Measurements from ENCODE around the gene SLC7A5. TPM values are rescaled to one million over a fixed set of nuclear protein-coding genes. Genes with fewer than 3 reads are reported as not detected.
"Not testable (repeated sequence)": the region's sequence is repeated elsewhere in the genome, so short reads cannot be mapped to it uniquely, and the experiment has no call there.

SLC7A5 gene
- polyA plus RNA-seq, 1 experiment, result 60.2 TPM

- POLR2A ChIA-PET; H3K27me3 ChIP-seq (ENCODE audit: control insufficient read depth, insufficient read depth, low read length); H3K4me3 ChIP-seq (ENCODE audit: low read depth, low read length); H3K36me3 ChIP-seq (ENCODE audit: control insufficient read depth, insufficient read depth, low read length); DNase-seq (ENCODE audit: low read depth): not testable (repeated sequence)
- peak; percentile 92 for TF ChIP-seq CTCF (IDR thresholded peaks at IDR 0.05; ENCODE audit: insufficient read depth, low read depth, low read length)
- CTCF ChIA-PET, result interaction anchor here (0.8 to 3.6 kb wide), 14 partner anchors 9 to 139 kb away, joined by 3 to 39 read pairs (median 4); no protein-coding TSS in a partner anchor
Observed at GRCh38 chr16:87909203-87909935, 40.1 kb upstream of the SLC7A5 start.

GRCh38 chr16:87908101-87908500, 38.8 kb upstream of the SLC7A5 start:
- H3K36me3 ChIP-seq (ENCODE audit: control insufficient read depth, insufficient read depth, low read length); POLR2A ChIA-PET; DNase-seq (ENCODE audit: low read depth); H3K27me3 ChIP-seq (ENCODE audit: control insufficient read depth, insufficient read depth, low read length); H3K4me3 ChIP-seq (ENCODE audit: low read depth, low read length): not testable (repeated sequence)
- CTCF ChIA-PET, result interaction anchor here (0.6 to 3.6 kb wide), 8 partner anchors 10 to 605 kb away, joined by 3 to 39 read pairs (median 4); no protein-coding TSS in a partner anchor

- POLR2A ChIA-PET; H3K4me3 ChIP-seq (ENCODE audit: low read depth, low read length); H3K27me3 ChIP-seq (ENCODE audit: control insufficient read depth, insufficient read depth, low read length); DNase-seq (ENCODE audit: low read depth); H3K36me3 ChIP-seq (ENCODE audit: control insufficient read depth, insufficient read depth, low read length): not testable (repeated sequence)
- CTCF ChIA-PET, result interaction anchor here (0.9 to 2.4 kb wide), 5 partner anchors 33 to 126 kb away, joined by 4 to 16 read pairs (median 4); no protein-coding TSS in a partner anchor
Observed at GRCh38 chr16:87905521-87905920, 36.2 kb upstream of the SLC7A5 start.

GRCh38 chr16:87904963-87905362, 35.7 kb upstream of the SLC7A5 start:
- H3K36me3 ChIP-seq (ENCODE audit: control insufficient read depth, insufficient read depth, low read length); POLR2A ChIA-PET; DNase-seq (ENCODE audit: low read depth); H3K27me3 ChIP-seq (ENCODE audit: control insufficient read depth, insufficient read depth, low read length); H3K4me3 ChIP-seq (ENCODE audit: low read depth, low read length): not testable (repeated sequence)
- CTCF ChIA-PET, result interaction anchor here (1.8 to 2.4 kb wide), 2 partner anchors 55 to 126 kb away, joined by 6 to 16 read pairs; no protein-coding TSS in a partner anchor

GRCh38 chr16:87900489-87900888, 31.2 kb upstream of the SLC7A5 start:
- H3K27me3 ChIP-seq (ENCODE audit: control insufficient read depth, insufficient read depth, low read length); H3K36me3 ChIP-seq (ENCODE audit: control insufficient read depth, insufficient read depth, low read length); H3K4me3 ChIP-seq (ENCODE audit: low read depth, low read length); DNase-seq (ENCODE audit: low read depth); POLR2A ChIA-PET: not testable (repeated sequence)
- CTCF ChIA-PET, result interaction anchor here (1.1 to 2.8 kb wide), 4 partner anchors 10 to 121 kb away, joined by 3 to 8 read pairs (median 6); no protein-coding TSS in a partner anchor

GRCh38 chr16:87897521-87898505, 28.5 kb upstream of the SLC7A5 start:
- Histone ChIP-seq H3K36me3 (ENCODE audit: control insufficient read depth, insufficient read depth, low read length) (no peaks in the 10 kb centered on the region), H3K27me3 (ENCODE audit: control insufficient read depth, insufficient read depth, low read length) (no peaks in the 10 kb centered on the region), H3K4me3 (ENCODE audit: low read depth, low read length) (no peak overlapping the region)
- no peak for DNase-seq (ENCODE audit: low read depth)
- ChIA-PET POLR2A (no interaction called here), CTCF (interaction anchor here (1.2 to 2.8 kb wide), 3 partner anchors 10 to 119 kb away, joined by 3 to 8 read pairs (median 5); no protein-coding TSS in a partner anchor)
- TF ChIP-seq CTCF (IDR thresholded peaks at IDR 0.05; ENCODE audit: insufficient read depth, low read depth, low read length), result no peak

GRCh38 chr16:87896924-87897520, 27.7 kb upstream of the SLC7A5 start:
- DNase-seq (ENCODE audit: low read depth); POLR2A ChIA-PET; H3K36me3 ChIP-seq (ENCODE audit: control insufficient read depth, insufficient read depth, low read length); H3K27me3 ChIP-seq (ENCODE audit: control insufficient read depth, insufficient read depth, low read length); H3K4me3 ChIP-seq (ENCODE audit: low read depth, low read length): not testable (repeated sequence)
- CTCF ChIA-PET, result interaction anchor here (1.5 kb wide), 1 partner anchor 11 kb away, joined by 5 read pairs; no protein-coding TSS in a partner anchor

GRCh38 chr16:87896176-87896890, 27.0 kb upstream of the SLC7A5 start:
- CTCF ChIA-PET, result interaction anchor here (1.0 to 1.8 kb wide), 3 partner anchors 12 to 25 kb away, joined by 3 to 4 read pairs (median 4); no protein-coding TSS in a partner anchor
- H3K36me3 ChIP-seq (ENCODE audit: control insufficient read depth, insufficient read depth, low read length); DNase-seq (ENCODE audit: low read depth); POLR2A ChIA-PET; H3K27me3 ChIP-seq (ENCODE audit: control insufficient read depth, insufficient read depth, low read length); H3K4me3 ChIP-seq (ENCODE audit: low read depth, low read length): not testable (repeated sequence)

Data from BJ (cell line).